ENCODE data around the gene PAK5.

Gene PAK5

DNA sequence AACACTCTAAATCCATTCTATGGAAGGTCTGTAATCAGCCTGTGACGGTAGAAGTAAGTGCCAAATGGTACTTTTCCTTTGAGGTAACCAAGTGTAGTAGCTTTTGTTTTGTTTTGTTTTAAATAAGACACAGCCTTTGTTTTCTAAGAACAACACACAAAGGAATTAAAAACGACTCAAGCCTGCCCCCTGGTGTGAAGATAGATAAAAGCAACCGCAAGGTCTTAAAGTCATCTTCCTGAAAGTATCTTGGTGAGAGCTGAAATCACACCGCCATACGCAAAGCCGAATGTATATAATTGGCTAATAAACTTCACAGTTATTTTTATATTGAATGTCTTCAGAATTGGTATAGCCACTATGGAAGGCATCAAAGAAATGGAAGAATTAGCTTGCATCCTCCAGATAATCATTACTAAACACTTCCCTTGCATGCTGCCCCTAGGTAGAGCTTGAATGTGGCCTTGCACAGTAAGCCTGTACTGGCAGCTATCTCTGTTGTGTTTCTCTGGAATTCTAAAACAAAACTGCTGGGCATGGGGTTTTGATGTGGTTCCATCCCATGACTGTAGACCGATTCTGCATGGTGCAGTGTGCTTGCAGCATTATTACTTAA, 228.9 kb downstream of the PAK5 start:
- peak; percentile 62 for DNase-seq (ENCODE audit: extremely low read depth, low read depth)

DNA sequence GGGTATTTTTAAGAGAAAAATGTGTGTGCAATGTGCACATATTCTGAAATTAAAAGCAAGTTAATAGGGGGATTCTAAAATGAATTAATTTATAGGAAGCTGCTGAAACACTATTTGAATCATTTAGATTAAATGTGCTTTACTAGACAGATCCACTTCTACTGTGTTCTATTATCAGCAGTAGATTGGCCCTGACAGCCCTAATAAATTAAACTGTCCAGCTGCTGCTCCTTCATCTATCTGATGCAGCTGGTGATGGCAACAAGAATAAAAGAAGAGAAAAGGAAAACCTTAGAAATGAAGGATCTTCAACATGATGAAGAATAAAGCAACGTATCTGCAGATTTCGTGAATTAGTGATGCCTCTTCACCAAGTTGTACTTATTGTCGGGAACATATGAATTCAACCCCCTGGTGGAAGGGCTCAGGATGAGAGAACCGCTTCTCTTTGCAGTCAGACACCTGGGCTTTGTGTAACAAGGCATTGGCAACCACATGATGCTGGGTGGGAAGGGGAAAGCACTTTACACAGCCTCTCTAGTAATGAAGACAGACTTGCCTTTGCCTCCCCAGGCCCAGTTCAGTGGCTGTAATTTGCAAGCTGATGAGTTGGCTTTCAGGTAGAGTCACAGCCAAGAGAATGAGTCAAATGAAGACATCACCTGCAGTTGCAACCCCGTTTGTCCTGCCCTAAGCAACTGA, 230.1 kb downstream of the PAK5 start:
- TF ChIP-seq, protein P1, sequence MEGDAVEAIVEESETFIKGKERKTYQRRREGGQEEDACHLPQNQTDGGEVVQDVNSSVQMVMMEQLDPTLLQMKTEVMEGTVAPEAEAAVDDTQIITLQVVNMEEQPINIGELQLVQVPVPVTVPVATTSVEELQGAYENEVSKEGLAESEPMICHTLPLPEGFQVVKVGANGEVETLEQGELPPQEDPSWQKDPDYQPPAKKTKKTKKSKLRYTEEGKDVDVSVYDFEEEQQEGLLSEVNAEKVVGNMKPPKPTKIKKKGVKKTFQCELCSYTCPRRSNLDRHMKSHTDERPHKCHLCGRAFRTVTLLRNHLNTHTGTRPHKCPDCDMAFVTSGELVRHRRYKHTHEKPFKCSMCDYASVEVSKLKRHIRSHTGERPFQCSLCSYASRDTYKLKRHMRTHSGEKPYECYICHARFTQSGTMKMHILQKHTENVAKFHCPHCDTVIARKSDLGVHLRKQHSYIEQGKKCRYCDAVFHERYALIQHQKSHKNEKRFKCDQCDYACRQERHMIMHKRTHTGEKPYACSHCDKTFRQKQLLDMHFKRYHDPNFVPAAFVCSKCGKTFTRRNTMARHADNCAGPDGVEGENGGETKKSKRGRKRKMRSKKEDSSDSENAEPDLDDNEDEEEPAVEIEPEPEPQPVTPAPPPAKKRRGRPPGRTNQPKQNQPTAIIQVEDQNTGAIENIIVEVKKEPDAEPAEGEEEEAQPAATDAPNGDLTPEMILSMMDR (IDR thresholded peaks at IDR 0.05; ENCODE audit: low read depth, low read length), result no peak
- no peak for DNase-seq (ENCODE audit: extremely low read depth, low read depth)

More for the DNA sequence above, 228.9 kb downstream of the PAK5 start:
- TF ChIP-seq, protein P1 (IDR thresholded peaks at IDR 0.05; ENCODE audit: low read depth, low read length), result peak; percentile 61

DNA sequence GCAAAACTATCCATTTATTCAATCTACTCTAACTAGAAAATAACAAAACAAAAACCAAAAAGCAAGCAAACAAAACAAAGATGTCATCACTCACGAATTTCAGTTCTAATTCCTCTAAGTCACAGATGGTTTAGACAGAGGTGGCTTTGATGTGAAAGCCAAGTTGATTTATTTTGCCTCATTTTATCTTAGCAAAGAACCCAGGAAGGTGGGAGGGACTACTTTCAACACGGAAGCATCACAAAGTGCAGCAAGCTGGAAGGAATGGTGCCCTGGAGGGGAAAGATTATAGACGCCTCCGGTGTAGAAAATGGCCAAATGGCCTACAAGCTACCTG, 236.1 kb downstream of the PAK5 start:
- TF ChIP-seq, protein P1 (IDR thresholded peaks at IDR 0.05; ENCODE audit: low read depth, low read length), result no peak
- DNase-seq (ENCODE audit: extremely low read depth, low read depth), result no peak

DNA sequence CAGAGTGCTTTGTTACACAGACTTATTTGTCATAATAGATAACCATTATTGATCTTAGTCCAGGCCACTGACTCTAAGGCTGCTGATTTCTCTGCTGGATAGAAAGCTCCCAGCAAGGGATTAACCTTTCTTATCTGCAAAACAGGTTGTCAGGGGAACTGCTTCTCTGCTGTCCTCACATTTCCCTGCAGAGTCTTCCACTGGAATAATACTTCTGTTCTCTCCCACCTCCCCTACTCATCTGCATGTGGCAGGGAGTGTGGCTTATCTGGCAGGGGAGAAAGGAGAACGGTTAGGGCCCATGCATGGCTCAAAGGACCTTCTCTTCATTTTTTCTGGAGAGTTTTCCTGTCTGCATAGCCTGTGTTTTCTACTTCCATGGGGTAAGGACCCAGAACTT, 238.3 kb downstream of the PAK5 start:
- TF ChIP-seq, protein P1 (IDR thresholded peaks at IDR 0.05; ENCODE audit: low read depth, low read length), result no peak
- DNase-seq (ENCODE audit: extremely low read depth, low read depth), result no peak

DNA sequence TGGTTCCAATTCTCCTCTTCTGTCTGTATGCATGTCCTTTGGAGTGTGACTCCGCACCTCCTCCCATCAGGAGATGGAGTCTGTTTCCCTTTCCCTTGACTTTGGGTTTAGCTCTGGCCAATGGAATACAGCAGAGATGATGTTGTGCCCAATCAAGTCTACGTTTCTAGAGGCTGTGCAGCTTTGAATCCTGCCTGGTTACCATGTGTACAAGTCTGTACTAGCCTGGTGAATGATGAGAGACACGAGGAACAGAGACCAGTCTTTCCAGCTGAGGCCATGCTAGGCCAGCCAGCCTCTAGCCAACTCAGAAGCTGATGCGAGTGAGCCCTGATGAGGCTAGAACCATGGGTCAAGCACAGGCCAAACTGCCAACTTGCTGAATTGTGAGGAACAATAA, 241.3 kb downstream of the PAK5 start:
- DNase-seq (ENCODE audit: extremely low read depth, low read depth), result no peak
- TF ChIP-seq, protein P1 (IDR thresholded peaks at IDR 0.05; ENCODE audit: low read depth, low read length), result no peak

DNA sequence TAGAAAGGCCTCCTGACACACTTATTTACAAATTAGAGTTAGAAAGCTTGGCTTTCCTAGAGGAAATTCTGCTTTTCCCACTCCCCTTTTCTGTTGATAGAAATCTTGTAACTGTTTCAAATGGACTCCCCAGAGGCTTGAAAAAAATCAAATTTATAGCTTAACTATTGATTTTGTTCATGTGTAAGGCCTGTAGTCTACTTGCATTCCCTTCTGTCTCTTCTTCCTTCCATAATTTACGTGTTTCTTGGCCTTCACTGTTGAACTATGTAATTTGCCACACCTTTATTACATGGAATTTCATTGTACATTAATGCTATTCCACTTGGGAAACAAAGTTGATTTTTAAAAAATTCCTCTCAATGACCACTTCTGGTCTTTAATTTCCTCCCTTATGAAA, 243.1 kb downstream of the PAK5 start:
- TF ChIP-seq, protein P1 (IDR thresholded peaks at IDR 0.05; ENCODE audit: low read depth, low read length), result no peak
- DNase-seq (ENCODE audit: extremely low read depth, low read depth), result no peak

DNA sequence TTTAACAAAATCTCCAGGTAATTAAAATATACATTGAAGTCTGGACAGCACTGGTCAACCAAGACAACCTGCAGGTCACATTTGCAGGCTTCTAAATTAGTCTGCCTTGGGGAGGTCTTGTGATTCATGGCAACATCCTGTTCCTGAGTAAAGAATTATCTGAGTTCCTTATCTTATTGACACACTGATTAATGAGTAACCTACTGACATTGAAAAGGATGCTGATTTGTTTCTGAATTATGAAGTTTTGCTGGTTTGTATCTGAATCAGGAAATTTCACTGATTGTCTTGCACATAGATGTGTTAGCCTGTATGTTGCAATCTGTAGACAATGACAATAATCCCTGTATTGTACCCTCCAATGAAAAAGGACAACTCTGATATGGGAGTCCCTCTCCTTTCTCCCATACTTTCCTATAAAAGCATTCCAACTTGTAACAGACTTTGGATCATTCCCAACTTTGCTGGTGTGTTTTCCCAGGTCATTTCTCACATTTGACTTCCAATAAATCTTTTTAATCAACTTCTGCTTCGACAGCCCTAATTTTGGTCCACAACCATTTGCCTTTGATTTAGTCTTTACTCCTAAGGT, 244.5 kb downstream of the PAK5 start:
- no peak for DNase-seq (ENCODE audit: extremely low read depth, low read depth)
- TF ChIP-seq, protein P1 (IDR thresholded peaks at IDR 0.05; ENCODE audit: low read depth, low read length), result no peak

All from AG09319 (cell line).